Stimulated activated CD8-positive, alpha-beta memory T cell treated with anti-CD3 and anti-CD28 coated beads, Interleukin-7, amount 100 ng/mL, for 24 hours (primary cell): ENCODE measurements around the gene MILR1.
"Not testable (repeated sequence)": the region's sequence is repeated elsewhere in the genome, so short reads cannot be mapped to it uniquely, and the experiment has no call there.

Source experiments
- DNase-seq: peaks from one replicate; pipeline ENCODE4 v3.0.0-alpha.2; 2020; ENCODE audit warnings: low read depth

Gene MILR1

GRCh38 chr17:64428406-64428805 lies 20.5 kb upstream of the MILR1 start:
- DNase-seq, result no peak

DNA sequence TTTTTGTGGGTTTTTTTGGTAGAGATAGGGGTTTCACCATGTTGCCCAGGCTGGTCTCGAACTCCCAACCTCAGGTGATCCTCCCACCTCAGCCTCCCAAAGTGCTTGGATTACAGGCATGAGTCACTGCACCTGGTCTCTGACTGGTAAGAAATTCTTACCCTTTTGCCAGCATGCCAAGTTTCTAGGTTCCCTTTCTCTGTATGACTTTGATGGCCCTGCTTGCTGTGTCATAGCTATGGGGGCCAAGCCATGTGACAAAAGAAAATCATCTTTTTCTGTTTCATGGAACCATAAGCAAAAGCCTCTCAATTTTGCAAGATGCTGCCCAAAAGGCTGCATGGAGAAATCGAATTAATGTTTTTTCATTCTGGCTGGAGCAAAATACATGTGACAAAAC lies 18.9 kb upstream of the MILR1 start:
- not testable (repeated sequence) for DNase-seq

DNA sequence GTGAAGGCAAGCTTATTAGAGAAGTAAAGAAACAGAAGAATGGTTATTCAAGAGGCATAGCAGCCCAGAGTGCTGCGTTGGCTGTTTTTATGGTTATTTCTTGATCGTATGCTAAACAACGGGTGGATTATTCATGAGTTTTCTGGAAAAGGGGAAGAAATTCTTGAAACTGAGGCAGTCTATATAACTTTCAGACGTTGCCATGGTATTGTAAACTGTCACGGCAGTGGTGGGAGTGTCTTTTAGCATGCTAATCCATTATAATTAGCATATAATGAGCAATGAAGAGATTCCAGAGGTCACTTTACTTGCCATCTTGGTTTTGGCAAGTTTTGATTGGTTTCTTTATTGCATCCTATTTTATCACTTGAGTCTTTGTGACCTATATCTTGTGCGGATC lies 17.4 kb upstream of the MILR1 start:
- no peak for DNase-seq

- no peak for DNase-seq
These were observed 10.9 kb upstream of the MILR1 start for GRCh38 chr17:64437944-64438525.

DNA sequence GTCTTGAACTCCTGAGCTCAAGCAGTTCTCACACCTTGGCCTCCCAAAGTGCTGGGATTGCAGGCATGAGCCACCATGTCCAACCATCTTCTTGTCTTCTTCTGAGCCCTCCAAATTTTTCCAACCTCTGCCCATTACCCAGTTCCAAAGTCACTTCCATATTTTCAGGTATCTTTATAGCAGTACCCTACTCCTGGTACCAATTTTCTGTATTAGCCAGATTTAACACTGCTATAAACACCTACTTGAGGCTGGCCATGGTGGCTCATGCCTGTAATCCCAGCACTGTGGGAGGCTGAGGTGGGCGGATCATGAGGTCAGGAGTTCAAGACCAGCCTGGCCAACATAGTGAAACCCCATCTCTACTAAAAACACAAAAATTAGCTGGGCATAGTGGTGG lies 9.4 kb upstream of the MILR1 start:
- not testable (repeated sequence) for DNase-seq

GRCh38 chr17:64439956-64440355 lies 9.0 kb upstream of the MILR1 start:
- DNase-seq, result no peak

GRCh38 chr17:64441772-64442540 lies 7.0 kb upstream of the MILR1 start:
- DNase-seq, result no peak

- no peak for DNase-seq
These were observed 6.4 kb upstream of the MILR1 start for GRCh38 chr17:64442541-64442971.

GRCh38 chr17:64443086-64443760 lies 5.7 kb upstream of the MILR1 start:
- no peak for DNase-seq

GRCh38 chr17:64447526-64447925 lies 1.4 kb upstream of the MILR1 start:
- DNase-seq, result no peak

DNA sequence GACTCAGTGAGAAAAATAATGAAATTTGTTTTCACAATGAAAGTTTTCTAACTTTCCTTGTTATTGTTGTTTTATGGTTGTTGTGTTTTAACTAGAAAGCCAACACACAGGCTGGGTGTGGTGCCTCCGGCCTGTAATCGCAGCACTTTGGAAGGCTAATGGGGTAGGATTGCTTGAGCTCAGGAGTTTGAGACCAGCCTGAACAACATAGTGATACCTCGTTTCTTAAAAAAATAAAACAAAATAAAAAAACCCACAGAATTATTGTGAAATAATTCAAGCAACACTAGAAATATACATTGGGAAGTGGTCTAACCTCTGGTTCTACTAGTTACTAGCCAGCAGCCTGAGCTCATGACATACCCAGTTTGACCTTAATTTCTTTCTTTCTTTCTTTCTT lies 630 bp downstream of the MILR1 start:
- no peak for DNase-seq

- DNase-seq, result no peak
These were observed 7.3 kb downstream of the MILR1 start for GRCh38 chr17:64455993-64456885.

- no peak for DNase-seq
These were observed 8.2 kb downstream of the MILR1 start for GRCh38 chr17:64457156-64457555.

- no peak for DNase-seq
These were observed 9.8 kb downstream of the MILR1 start for GRCh38 chr17:64458756-64459155.

DNA sequence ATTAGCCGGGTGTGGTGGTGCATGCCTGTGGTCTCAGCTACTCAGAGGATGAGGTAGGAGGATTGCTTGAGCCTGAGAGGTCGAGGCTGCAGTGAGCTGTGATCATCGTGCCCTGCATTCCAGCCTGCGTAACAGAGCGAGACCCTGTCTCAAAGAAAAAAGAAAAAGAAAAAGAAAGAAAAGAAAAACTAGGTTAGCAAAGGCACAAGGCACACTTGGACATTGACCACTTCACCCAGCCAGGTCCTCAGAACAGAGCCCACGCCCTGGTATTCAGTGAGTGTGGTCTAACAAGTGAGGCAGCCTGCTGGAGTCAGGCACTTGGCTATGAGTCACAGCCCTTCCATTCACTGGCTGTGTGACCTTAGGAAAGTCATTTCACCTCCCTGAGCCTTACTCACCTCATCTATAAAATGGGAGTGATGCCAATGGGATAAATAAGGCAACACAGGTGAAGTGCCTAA lies 10.4 kb downstream of the MILR1 start:
- no peak for DNase-seq

DNA sequence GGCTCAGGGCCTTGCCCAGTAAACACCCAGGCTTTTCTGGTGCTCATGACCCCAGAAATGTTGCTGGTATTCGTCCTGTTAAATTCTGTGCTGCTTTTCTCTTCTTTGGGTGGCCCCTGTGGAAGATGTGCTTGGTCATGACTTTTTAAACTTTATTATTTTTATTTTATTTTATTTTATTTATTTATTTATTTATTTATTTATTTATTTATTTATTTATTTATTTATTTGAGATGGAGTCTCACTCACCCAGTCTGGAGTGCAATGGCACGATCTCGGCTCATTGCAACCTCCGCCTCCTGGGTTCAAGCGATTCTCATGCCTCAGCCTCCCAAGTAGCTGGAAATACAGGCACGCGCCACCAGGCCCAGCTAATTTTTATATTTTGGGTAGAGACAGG lies 10.9 kb downstream of the MILR1 start:
- DNase-seq, result not testable (repeated sequence)

DNA sequence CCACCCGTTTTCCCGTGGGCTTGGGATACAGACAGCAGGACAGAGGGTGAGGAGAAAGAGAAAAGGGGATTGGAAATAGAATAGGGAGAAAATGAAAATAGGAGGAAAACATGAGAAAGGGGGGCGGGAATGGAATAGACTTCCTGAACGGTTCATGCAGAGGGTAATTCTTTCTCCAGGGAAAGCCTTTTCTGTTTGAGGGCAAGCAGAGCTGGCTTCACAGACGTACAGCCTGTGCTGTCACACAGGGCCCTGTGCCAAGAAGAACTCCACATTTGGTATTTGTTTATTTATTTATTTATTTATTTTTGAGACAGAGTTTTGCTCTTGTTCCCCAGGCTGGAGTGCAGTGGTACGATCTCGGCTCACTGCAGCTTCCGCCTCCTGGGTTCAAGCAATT lies 12.0 kb downstream of the MILR1 start:
- DNase-seq, result no peak

DNA sequence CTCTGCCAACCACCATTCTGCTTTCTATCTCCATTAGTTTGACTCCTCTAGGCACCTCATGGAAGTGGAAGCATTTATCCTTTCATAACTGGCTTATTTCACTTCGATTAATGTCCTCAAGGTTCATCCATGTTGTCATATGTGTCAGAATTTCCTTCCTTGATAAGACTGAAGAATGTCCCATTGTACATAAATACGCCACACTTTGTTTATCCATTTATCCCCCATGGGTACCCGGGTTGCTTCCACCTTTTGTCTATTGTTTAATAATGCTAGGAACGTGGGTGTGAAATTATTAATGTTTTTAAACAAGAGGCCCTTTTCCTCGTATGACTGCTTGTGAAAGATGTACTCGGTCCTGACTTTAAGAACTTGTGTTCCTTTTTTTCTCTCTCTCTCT lies 12.9 kb downstream of the MILR1 start:
- no peak for DNase-seq

DNA sequence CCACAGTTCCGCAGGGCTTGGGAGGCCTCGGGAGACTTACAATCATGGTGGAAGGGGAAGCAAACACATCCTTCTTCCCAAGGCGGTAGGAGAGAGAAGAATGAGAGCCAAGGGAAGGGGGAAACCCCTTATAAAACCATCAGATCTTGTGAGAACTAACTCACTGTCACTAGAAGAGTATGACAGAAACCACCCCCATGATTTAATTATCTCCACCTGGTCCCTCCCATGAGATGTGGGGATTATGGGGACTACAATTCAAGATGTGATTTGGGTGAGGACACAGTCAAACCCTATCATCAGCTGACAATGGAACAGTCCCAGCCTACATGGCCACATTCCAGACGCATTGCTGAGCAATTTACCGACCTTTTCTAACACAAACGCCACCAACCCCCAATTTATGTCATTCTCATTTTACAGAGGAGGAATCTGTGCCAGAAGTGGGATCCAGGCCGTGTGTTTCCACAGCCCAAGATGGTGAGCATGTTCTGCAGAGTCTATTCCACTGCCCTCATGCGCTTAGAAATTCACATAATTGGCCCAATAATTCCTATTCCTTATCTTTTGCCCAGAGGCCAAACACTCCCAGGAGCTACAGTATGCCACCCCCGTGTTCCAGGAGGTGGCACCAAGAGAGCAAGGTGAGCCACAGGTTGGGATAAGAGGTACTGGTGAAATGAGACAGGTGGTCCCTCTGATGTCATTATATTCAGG lies 17.3 kb downstream of the MILR1 start:
- no peak for DNase-seq

- not testable (repeated sequence) for DNase-seq
These were observed 17.9 kb downstream of the MILR1 start for GRCh38 chr17:64466834-64467233.

DNA sequence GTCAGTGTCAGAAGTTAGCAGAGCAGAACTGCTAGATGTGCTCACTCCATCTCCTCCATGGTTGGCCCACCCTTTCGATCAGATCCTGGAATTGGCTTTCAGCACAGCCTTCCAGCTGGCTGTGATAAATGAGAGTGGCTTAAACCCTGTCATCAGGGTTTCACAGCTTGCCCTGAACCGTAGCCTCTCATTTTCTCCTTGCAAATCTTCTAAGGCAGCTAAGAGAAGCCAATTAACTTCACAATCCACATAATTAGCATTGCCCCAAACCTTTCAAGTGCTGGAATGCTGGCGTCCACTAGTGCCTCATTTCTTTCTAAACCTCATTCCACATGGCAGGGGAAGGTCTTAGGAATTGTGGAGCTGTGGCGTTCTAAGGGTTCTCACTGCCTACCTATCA lies 21.7 kb downstream of the MILR1 start:
- no peak for DNase-seq

GRCh38 chr17:64471440-64471839 lies 22.5 kb downstream of the MILR1 start:
- no peak for DNase-seq
